ENCODE data around the gene PSEN1.

The PSEN1 gene

DNA sequence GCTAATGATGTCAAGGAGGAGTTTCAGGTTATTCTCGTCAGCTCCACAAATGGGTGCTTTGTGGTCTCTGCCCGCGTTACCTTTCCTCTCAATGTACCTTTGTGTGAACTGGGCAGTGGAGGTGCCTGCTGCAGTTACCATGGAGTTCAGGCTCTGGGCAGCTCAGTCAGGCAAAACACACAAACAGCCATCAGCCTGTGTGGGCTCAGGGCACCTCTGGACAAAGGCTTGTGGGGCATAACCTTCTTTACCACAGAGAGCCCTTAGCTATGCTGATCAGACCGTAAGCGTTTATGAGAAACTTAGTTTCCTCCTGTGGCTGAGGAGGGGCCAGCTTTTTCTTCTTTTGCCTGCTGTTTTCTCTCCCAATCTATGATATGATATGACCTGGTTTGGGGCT is 84.3 kb downstream of the PSEN1 start:
- no peak for DNase-seq

DNA sequence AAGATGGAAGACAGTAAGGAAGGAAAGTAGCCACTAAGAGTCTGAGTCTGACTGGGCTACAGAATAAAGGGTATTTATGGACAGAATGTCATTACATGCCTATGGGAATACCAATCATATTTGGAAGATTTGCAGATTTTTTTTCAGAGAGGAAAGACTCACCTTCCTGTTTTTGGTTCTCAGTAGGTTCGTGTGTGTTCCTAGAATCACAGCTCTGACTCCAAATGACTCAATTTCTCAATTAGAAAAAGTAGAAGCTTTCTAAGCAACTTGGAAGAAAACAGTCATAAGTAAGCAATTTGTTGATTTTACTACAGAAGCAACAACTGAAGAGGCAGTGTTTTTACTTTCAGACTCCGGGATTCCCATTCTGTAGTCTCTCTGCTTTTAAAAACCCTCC is 85.6 kb downstream of the PSEN1 start:
- DNase-seq = peak; percentile 60

DNA sequence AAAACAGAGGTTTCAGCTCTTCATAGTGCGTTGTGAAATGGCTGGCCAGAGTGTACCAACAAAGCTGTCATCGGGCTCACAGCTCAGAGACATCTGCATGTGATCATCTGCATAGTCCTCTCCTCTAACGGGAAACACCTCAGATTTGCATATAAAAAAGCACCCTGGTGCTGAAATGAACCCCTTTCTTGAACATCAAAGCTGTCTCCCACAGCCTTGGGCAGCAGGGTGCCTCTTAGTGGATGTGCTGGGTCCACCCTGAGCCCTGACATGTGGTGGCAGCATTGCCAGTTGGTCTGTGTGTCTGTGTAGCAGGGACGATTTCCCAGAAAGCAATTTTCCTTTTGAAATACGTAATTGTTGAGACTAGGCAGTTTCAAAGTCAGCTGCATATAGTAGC is 86.7 kb downstream of the PSEN1 start:
- peak; percentile 33 for DNase-seq

DNA sequence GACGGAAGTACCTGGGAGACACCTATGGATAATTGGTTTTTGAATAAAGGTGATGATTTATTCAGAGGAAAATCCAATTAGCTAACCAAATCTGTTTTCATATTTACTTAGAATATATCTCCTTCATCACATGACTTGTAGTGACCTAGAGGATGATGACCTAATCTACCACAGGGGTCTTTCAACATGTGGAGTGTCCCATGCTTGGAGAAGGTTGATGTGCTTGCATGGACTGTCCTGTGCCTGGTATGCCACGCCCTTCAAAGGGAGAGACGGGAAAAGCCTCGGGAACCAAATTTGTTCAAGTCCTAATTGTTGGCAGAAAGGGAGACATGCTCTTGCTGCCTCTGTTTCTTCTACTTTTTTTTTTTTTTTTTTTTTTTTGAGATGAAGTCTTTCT is 89.2 kb downstream of the PSEN1 start:
- no peak for DNase-seq

DNA sequence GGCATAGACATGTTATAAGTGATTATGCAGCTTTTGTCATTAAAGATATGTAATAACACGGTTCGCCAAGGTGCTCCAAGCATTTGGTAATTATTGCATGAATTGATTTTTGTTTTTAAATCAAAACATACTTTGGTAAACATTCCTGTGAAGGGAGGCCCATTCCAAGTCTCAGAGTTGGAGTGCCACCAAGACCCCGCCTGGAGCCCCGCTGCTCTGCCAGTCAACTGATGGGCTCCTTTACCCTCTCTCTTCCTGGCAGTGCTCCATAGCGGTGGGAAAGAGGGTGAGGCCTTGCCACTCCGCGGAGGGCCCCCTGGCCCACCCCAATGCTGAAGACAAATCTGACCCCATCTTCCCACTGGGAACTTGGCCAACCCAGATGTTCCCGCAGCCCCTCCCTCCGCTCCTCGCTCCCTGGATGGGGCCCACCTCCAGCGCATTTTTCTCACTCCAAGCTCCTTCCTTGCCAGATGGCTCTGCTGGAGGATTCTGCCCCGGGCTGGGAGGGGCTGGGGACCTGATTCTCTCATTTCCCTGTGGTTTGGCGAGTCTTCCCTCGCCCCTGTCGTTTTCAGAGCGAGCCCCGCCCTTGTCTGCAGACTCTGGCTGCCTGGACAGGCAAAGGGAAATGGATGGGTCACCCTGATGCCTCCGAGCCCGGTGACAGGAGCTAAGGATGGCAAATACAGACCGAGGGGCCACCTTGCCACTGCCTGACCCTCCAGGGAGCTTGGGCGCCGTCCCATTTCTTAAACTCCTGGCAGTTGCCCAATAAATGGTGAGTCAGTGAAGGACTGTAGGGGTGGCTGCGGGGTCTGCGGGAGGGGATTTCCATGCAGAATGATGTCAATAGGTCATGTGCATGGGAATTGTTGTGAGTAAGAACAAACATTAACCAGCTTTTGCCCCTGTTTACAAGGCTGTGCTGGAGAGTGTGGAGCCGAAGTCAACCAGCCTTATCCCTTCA is 91.8 kb downstream of the PSEN1 start:
- peak; percentile 86 for DNase-seq

DNA sequence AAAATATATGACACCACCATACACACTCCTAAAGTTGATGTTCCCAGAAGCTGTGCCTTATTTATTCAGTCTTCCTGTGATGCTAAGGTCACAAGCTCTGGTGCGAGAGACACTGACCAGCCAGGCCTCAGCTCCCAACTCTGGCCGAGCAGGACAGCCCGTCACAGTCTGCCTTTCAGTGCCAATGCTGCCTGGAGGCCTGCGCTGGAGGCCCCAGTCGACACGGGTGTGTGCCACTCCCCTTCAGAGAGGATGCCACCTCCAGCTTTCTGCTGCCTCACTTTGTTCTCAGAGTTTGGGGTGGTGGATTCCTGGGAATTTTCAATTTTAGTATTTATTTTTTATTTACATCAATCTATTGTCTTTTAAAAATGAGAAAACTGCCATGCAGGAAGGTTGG is 93.7 kb downstream of the PSEN1 start:
- no peak for DNase-seq

DNA sequence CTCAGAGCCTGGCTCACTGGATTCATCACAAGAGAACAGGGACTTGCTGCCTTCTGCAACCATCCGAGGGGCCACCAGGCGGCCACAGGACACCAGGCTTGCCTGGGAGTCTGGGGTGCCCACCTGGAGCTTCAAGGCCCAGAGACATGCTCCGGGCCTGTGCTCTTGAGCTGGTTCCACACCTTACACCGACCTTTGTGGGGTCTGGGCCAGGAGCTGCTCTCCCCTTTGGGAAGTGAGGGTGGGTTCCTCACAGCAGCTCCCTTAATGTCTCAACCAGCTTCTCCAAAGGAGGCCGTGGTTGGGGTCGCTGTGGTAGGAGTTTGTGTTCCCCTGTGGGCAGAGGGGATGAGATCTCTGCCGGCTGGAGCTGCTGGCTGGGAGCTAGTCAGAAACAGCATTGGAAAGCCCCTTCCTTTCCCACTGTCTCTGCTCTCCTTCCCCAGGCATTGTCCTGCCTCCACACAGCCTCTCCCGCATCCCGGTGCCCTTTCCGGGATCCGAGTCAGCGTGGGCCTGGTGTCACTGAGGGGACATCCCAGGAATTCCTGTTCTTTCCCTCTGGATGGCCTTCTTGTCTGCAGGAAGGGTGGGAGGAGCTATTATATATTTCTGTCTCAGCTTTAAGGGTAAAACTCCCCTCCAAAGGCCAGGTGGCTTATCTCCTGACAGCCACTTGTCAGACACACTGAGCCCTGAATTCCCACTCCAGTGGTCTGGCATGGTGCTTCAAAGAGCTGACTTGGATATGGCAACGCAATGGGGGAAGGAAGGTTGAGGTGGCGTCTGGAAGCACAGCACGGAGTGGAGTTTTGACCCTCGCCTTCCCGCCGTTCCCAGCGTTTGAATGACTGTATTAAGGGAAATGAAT is 95.9 kb downstream of the PSEN1 start:
- no peak for DNase-seq

DNA sequence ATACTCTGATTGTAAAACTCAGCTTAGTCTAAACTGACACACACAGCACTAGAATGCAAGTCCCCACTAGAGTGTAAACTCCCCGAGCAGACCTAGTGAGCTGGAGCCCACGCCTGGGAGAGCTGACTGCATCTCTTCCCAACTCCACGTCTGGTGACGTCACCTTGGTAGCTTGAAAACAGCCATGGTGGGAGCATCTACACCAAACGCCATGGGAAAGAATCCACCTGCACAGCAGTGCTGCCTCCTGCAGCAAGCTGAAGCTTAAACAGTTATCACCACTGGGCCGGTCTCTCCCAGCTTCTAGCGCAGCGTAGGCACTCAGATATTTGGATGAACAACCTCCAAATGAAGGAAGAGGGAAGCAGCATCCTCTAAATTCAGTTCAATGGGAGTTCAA is 96.7 kb downstream of the PSEN1 start:
- DNase-seq = no peak

DNA sequence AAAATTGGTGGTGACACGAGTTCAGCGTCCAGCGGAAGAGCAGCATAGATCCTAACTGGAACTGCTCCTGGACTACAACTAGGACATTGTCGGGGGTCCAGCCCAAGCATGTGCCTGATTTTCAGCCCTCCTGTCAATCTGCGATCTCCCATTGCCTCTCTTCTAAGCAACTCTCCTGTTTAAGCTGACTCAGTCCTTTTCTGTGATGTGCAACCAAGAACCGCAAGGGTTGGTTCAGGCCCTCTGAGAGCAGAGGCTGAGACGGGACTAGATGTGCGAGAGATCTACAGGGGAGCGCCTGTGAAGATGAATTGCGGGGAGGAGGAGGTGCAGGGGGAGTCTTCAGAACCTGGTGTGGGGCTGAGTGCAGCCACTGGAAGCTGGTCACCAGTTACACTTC is 97.3 kb downstream of the PSEN1 start:
- no peak for DNase-seq

DNA sequence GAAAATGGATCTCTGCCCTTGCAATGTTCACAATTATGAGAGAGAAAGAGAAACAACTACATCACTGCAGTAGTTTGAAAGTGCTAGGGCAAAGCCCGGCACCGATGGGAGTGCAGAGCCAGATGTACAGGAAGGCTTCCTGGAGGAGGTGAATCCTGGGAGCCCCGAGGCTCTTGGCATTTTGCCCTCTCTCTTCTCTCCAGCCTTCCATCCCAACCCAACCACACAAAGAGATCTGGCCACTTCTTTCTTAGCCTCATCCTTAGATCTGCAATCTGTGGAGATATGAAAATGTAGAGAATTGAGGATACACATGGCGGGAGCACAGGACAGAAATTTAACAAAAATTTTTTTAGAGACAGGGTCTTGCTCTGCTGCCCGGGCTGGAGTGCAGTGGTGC is 97.7 kb downstream of the PSEN1 start:
- DNase-seq = no peak

DNA sequence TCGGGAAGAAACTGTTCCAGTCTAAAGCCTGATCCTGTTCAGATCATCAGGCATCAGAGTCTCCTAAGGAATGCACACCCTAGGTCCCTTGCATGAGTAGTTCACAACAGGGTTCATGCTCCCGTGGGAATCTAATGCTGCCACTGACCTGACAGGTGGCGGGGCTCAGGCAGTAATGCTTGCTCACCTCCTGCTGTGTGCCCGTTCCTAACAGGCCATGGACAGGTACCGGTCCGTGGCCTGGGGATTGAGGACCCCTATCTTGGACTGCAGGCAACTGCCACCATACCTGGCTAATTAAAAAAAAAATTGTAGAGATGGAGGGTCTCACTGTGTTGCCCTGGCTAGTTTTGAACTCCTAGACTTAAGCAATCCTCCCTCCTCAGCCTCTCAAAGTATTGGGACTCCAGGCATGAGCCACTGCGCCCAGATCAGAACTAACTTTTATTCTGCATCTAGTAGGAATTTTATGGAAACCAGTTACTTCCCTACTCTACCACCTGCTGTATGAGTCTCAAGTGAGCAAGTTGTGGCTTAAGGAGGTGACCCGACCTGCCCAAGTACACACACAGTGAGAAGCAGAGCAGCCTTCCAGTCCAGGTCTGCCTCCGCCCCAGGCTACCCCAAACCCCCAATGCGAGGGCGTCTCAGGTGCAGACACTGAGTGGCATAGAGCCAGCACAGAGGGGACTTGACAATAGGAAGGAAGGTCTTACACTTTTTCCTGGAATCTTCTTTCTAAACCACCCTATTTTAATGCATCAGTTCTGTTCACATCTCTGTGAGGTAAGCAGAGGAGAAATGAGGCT is 98.5 kb downstream of the PSEN1 start:
- no peak for DNase-seq

DNA sequence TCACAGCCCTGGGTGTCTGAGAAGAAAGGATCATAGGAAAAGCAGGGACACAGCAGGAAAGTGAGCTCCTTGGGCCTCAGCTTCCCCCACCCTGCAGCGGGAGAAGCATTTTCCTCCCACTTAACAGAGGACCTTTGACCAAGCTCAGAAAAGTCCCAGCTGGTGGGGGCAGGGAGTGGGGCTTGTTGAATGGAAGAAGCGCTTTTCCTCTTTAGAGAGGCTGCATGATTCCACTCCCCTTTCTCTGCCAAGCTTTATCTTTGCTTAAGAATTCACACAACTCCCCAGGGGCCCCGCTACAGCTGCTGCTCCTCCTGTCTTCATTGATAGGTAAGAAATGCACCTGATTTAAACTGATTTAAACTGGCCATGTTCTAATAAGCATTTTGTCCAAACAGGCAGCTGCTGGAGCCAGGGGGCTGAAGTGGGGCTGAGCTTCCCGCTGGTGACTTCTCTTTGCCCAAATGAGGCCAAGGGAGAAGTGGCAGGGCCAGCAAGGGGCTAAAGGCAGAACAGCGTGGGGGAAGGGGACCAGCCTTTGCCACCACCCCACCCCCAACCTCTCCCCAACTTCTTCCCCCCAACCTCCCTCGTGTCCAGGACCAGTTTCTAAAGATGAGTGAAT is 99.3 kb downstream of the PSEN1 start:
- no peak for DNase-seq

DNA sequence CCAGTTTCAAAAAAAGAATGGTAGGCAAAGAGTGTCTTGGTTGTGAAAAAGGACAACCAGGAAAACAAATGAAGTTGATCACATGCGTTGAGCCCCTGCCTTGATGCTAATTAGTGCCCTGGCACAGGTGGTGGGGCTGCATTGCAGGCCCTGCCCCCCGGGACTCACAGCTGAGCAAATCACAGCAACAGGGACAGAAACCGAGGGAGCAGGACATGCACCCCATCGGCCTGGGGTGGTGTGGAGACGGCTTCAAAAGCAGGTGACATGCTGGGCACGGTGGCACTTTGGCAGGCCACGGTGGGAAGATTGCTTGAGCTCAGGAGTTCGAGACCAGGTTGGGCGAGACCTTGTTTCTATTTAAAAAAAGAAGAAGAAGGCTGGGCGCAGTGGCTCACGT is 99.8 kb downstream of the PSEN1 start:
- no peak for DNase-seq

DNA sequence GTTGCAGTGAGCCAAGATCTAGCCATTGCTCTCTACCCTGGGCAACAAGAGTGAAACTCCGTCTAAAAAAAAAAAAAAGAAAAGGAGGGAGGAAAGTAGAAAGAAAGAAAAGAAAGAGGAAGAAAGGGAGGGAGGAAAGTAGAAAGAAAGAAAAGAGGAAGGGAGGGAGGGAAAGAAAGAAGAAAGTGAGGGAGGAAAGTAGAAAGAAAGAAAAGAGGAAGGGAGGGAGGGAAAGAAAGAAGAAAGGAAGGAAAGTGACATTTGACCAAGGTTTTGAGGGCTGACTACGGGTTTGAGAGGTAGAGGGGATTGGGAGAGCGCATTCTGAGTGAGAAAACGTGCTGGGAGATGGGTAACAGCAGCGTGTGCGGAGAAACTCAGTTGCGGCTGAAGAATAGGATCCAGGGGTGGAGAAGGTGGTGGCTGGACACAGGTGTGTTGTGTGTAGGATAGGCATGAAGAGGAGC is 100.5 kb downstream of the PSEN1 start:
- no peak for DNase-seq

DNA sequence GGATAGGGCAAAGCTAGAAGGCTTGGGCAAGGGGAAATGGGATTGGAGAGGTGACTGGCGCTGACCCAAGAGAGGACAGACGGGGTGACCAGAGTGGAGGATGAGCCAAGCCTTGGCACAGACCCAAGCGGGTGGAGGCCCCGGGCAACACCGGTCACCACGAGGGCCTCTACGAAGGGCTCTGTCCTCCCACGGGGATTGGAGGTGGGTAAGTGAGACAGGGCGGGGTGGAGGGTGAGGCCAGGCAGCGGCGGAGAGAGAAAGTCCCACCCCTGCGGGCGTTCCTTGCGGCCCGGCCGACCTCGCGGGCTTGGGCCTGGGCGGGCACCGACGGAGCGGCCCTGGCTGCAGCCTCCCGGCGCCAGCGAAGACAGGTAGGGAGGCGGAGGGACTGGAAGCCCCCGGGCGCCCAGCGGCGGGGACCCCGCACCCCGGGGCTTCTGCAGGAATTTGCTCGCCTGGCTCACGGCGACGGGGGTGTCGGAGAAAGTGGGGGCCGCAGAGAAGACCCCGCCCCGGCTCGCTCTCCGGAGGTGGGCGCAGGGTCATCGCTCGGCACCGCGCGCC is 101.0 kb downstream of the PSEN1 start, which contains the start of gene PAPLN:
TSS of gene PAPLN (plus strand) at position 288 of the 567 bp plus-strand sequence. CDS start 2,273 bp downstream, outside the sequence.
- no peak for DNase-seq

DNA sequence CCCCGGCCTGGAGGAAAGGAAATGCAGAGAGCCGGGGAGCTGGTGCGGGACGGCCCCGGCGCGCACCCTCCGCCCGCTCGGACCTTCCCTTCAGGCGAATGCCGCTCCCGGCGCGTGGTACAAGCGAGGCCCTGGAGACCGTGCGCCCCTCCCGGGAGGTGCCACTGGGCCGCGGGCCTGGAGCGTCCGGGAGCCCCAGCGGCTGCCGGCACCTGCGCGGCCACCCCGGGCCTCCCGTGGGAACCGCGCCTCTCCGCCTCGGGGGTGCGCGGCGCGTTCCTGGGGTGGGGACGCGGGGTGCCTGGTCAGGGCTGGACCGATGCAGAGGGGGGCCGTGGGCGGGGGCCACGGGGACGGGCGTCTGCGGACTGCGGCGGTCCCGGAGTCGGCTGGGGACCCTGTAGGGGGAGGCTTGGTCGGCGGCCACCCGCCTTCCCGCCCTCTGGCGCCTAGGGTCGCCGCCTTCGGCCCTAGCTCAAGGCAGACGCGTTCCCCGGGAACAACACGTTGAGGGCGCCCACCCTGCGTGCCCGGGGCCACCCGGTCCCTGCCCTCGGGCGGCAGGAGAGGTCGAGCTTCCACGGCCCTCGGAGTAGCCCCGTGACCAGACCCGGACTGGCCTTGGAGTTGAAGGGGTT is 101.6 kb downstream of the PSEN1 start:
- no peak for DNase-seq

DNA sequence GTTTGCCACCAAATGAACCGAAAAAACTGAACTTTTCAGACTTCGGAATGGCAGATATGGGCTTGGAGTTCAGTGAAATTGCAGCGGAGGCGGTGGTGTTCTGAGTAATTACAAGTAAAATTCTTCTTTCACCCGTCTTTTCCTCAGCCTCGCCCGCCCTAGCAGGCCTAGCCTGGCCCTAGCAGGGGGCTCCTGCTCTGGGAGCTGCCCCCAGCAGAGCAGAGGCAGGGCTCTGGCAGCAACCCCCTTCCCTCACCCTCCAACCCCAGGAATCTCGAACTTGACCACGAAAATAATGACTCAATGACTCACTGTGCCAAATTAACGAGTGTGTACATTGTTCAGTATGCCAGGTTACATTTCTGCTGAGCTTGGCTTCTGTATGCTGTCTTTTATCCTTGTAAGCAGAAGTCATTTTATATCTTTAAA is 102.1 kb downstream of the PSEN1 start:
- peak; percentile 88 for DNase-seq

DNA sequence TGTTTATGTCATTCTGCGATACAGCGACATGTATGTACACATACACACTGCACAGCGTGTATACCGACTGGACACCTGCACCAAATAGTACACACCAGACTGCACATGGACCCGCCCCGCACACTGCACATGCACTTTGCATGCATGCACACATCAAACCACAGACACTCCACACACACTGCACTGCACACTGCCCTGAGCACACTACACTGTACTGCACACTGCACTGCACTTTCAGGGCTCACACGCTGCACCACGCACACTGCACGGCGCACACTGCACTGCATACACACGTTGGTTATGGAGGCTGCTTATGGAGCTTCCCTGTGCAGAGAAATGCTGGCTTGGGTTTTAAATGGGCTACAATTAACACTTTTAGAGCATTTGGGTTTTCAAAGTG is 102.6 kb downstream of the PSEN1 start:
- DNase-seq = no peak

DNA sequence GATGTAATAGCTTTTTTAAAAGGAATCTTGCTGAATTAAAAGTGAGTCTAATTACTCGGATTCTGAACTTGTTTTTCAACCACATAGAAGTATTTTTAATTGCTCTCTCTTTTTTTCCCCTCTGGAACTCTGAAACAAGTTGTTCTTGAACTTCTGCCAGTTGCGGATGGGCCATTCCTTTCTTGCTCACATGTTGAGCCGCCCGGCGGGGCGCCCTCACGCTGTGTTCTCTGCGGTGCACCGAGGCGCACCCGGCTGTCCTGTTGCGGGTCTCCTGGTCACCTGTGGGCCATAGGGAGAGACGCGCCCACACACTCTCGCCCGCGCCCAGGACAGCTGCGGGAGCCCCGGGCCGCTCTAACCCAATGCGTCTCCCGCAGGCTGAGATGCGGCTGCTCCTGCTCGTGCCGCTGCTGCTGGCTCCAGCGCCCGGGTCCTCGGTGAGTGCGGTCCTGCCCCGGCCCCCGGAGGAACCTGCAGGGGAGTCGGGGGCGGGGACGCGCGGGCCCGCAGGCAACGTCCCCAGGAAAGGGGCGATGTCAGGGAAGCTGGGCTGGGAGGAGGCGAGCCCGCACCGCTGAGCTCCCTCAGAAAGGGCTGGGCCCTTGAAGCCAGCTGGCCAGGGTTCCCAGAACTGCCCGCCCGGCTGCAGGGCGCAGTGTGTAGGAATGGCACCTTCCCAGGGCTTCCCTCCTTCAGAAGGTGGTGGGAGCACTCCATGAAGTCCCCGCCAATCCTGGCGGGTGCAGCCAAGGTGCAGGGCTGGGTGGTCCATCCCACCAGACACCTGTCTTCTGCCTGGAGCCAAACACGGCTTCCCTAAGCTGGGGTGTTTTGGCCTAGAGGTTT is 103.3 kb downstream of the PSEN1 start:
- DNase-seq = peak; percentile 65
